Coronary artery (tissue), 2 donors: ENCODE measurements around the gene PCBP2.
"Not testable (repeated sequence)": the region's sequence is repeated elsewhere in the genome, so short reads cannot be mapped to it uniquely, and the experiment has no call there.

Experiments used
- DNase-seq: peaks from one replicate; pipeline ENCODE4 v3.0.0-alpha.2; 2017; ENCODE audit warnings: low spot score
- H3K27ac ChIP-seq, 2 donors: fragments of 200-600 bp; sonication (generic); one replicate each; pipeline ENCODE4 v1.5.1; 2016 to 2019
- H3K4me3 ChIP-seq: fragments of 200-600 bp; sonication (generic); 2 replicates; pipeline ENCODE4 v1.5.1; 2016; ENCODE audit warnings: mild to moderate bottlenecking, moderate library complexity
- CTCF ChIP-seq: fragments of 200-600 bp; sonication (generic); IDR thresholded peaks from one replicate; pipeline ENCODE4 v1.5.1; 2019; ENCODE audit warnings: antibody characterized with exemption

Gene PCBP2

GRCh38 chr12:53451661-53452158 is at the start of gene PCBP2:
PCBP2 (plus strand) TSS chr12:53452102; CDS start chr12:53454801, 2,699 bp downstream.
- DNase-seq, result peak; percentile 99
- TF ChIP-seq CTCF, result peak; percentile 79
- Histone ChIP-seq H3K4me3 (peak within 1 kb of the TSS; percentile 92), H3K27ac (peak within 1 kb of the TSS; percentile 87 to 97)

GRCh38 chr12:53402351-53402750 is 49.6 kb upstream of the PCBP2 start:
- not testable (repeated sequence) for DNase-seq, H3K27ac ChIP-seq, H3K4me3 ChIP-seq

- no peak for TF ChIP-seq CTCF
- no peak for DNase-seq
- Histone ChIP-seq H3K4me3 (no peak overlapping the region), H3K27ac (no peak overlapping the region)
Measured at GRCh38 chr12:53402871-53403270, 49.0 kb upstream of the PCBP2 start.

GRCh38 chr12:53410951-53411350 is 41.0 kb upstream of the PCBP2 start:
- Histone ChIP-seq H3K4me3 (no peak overlapping the region), H3K27ac (no peak overlapping the region)
- DNase-seq, result no peak
- no peak for TF ChIP-seq CTCF

GRCh38 chr12:53413485-53414204 is 38.3 kb upstream of the PCBP2 start:
- H3K4me3 ChIP-seq, result no peak overlapping the region
- H3K27ac ChIP-seq, result no peak overlapping the region
- no peak for DNase-seq
- no peak for TF ChIP-seq CTCF

- Histone ChIP-seq H3K27ac (peak overlapping the region in 1 of 2 donors; percentile 3), H3K4me3 (no peak overlapping the region)
- no peak for TF ChIP-seq CTCF
- no peak for DNase-seq
Measured at GRCh38 chr12:53414756-53415417, 37.0 kb upstream of the PCBP2 start.

- DNase-seq, H3K4me3 ChIP-seq, H3K27ac ChIP-seq: not testable (repeated sequence)
Measured at GRCh38 chr12:53415752-53416389, 36.0 kb upstream of the PCBP2 start.

GRCh38 chr12:53417291-53417816 is 34.5 kb upstream of the PCBP2 start:
- not testable (repeated sequence) for DNase-seq, H3K4me3 ChIP-seq, H3K27ac ChIP-seq
